Smooth muscle cell of the brain vasculature (primary cell): ENCODE results near the gene FANCC.

ENCODE experiments used
- DNase-seq: peaks from one replicate; pipeline ENCODE4 v3.0.0-alpha.2; 2012; ENCODE audit warnings: low read depth, low spot score

Gene FANCC

GRCh38 chr9:95147452-95148207, 169.9 kb downstream of the FANCC start:
- no peak for DNase-seq

- no peak for DNase-seq
Observed at GRCh38 chr9:95143591-95144561, 173.6 kb downstream of the FANCC start.

GRCh38 chr9:95142728-95143127, 174.8 kb downstream of the FANCC start:
- DNase-seq = no peak

- DNase-seq = no peak
Observed at GRCh38 chr9:95142315-95142714, 175.2 kb downstream of the FANCC start.

- DNase-seq = no peak
Observed at GRCh38 chr9:95140821-95141220, 176.7 kb downstream of the FANCC start.

GRCh38 chr9:95139126-95139525, 178.4 kb downstream of the FANCC start:
- no peak for DNase-seq

- DNase-seq = no peak
Observed at GRCh38 chr9:95138474-95138873, 179.0 kb downstream of the FANCC start.

GRCh38 chr9:95137587-95138145, 179.8 kb downstream of the FANCC start:
- no peak for DNase-seq

GRCh38 chr9:95135756-95136155, 181.8 kb downstream of the FANCC start:
- DNase-seq = no peak

- DNase-seq = no peak
Observed at GRCh38 chr9:95134457-95134881, 183.0 kb downstream of the FANCC start.

- no peak for DNase-seq
Observed at GRCh38 chr9:95133325-95133705, 184.2 kb downstream of the FANCC start.

- DNase-seq = no peak
Observed at GRCh38 chr9:95132366-95133324, 184.9 kb downstream of the FANCC start.

GRCh38 chr9:95131023-95131943, 186.2 kb downstream of the FANCC start:
- DNase-seq = peak; percentile 44

- DNase-seq = no peak
Observed at GRCh38 chr9:95130484-95130883, 187.0 kb downstream of the FANCC start.

- DNase-seq = no peak
Observed at GRCh38 chr9:95129476-95130291, 187.8 kb downstream of the FANCC start.

GRCh38 chr9:95128177-95128524, 189.4 kb downstream of the FANCC start:
- DNase-seq = no peak

GRCh38 chr9:95127249-95128176, 190.0 kb downstream of the FANCC start:
- DNase-seq = peak; percentile 49

GRCh38 chr9:95126739-95127138, 190.8 kb downstream of the FANCC start:
- DNase-seq = no peak
